H9 (cell line): Measurements from ENCODE around the gene LATS2. TPM values are rescaled to one million over a fixed set of nuclear protein-coding genes. Genes with fewer than 3 reads are reported as not detected.

Experiments used
- DNase-seq: peaks from one replicate; pipeline ENCODE4 v3.0.0-alpha.2; 2017
- H2AFZ ChIP-seq: one replicate; pipeline ENCODE4 v1.6.1; 2013; ENCODE audit warnings: mild to moderate bottlenecking, low read length, control low read depth, moderate library complexity
- H2AK5ac ChIP-seq: 2 replicates; pipeline ENCODE4 v1.6.1; 2013; ENCODE audit warnings: low read length, control low read depth, mixed read lengths; ENCODE audit not compliant: insufficient read length
- H2BK120ac ChIP-seq: one replicate; pipeline ENCODE4 v1.6.1; 2013; ENCODE audit warnings: low read depth, mild to moderate bottlenecking, low read length, control low read depth, inconsistent platforms; ENCODE audit not compliant: poor library complexity, severe bottlenecking
- H2BK12ac ChIP-seq: 2 replicates; pipeline ENCODE4 v1.6.1; 2013; ENCODE audit warnings: low read length, control low read depth, mixed read lengths, low read depth; ENCODE audit not compliant: insufficient read length
- H2BK15ac ChIP-seq: 2 replicates; pipeline ENCODE4 v1.6.1; 2013; ENCODE audit warnings: low read depth, low read length, control low read depth
- H2BK20ac ChIP-seq: one replicate; pipeline ENCODE4 v1.6.1; 2013; ENCODE audit warnings: low read depth, mild to moderate bottlenecking, low read length, control low read depth, inconsistent platforms; ENCODE audit not compliant: poor library complexity, severe bottlenecking
- H2BK5ac ChIP-seq: 2 replicates; pipeline ENCODE4 v1.6.1; 2013; ENCODE audit warnings: low read length, control low read depth, mixed read lengths; ENCODE audit not compliant: insufficient read length
- H3K14ac ChIP-seq: 2 replicates; pipeline ENCODE4 v1.6.1; 2013; ENCODE audit warnings: low read length, control low read depth; ENCODE audit not compliant: insufficient read depth
- H3K18ac ChIP-seq: 2 replicates; pipeline ENCODE4 v1.6.1; 2013; ENCODE audit warnings: low read depth, mild to moderate bottlenecking, mixed read lengths, low read length, control low read depth; ENCODE audit not compliant: insufficient read length
- H3K23ac ChIP-seq: 2 replicates; pipeline ENCODE4 v1.6.1; 2013; ENCODE audit warnings: low read length, control low read depth, mixed read lengths, low read depth; ENCODE audit not compliant: insufficient read length
- H3K23me2 ChIP-seq: 2 replicates; pipeline ENCODE4 v1.6.1; 2013; ENCODE audit warnings: low read depth, mild to moderate bottlenecking, mixed read lengths, low read length, control low read depth; ENCODE audit not compliant: insufficient read length, poor library complexity, severe bottlenecking
- H3K27ac ChIP-seq: 2 replicates; pipeline ENCODE4 v1.5.1; 2013; ENCODE audit warnings: low read length, control low read depth, mixed read lengths, low read depth; ENCODE audit not compliant: insufficient read length
- H3K27me3 ChIP-seq: 2 replicates; pipeline ENCODE4 v1.6.1; 2013; ENCODE audit warnings: low read length, control low read depth, inconsistent platforms; ENCODE audit not compliant: insufficient read depth
- H3K4ac ChIP-seq: 2 replicates; pipeline ENCODE4 v1.6.1; 2013; ENCODE audit warnings: low read depth, mild to moderate bottlenecking, control low read depth, inconsistent platforms, low read length, moderate library complexity
- H3K4me1 ChIP-seq: 2 replicates; pipeline ENCODE4 v1.6.1; 2013; ENCODE audit warnings: low read length, control low read depth, inconsistent platforms; ENCODE audit not compliant: insufficient read depth
- H3K4me2 ChIP-seq: 2 replicates; pipeline ENCODE4 v1.6.1; 2013; ENCODE audit warnings: low read length, control low read depth, mixed read lengths; ENCODE audit not compliant: insufficient read length, insufficient read depth
- H3K56ac ChIP-seq: 2 replicates; pipeline ENCODE4 v1.6.1; 2013; ENCODE audit warnings: low read depth, mild to moderate bottlenecking, mixed read lengths, low read length, control low read depth; ENCODE audit not compliant: insufficient read length
- H3K79me1 ChIP-seq: 2 replicates; pipeline ENCODE4 v1.6.1; 2013; ENCODE audit warnings: low read depth, mild to moderate bottlenecking, moderate library complexity, low read length, control low read depth, inconsistent platforms; ENCODE audit not compliant: insufficient read depth, poor library complexity, severe bottlenecking
- H3K79me2 ChIP-seq: 2 replicates; pipeline ENCODE4 v1.6.1; 2013; ENCODE audit warnings: low read length, control low read depth, inconsistent platforms; ENCODE audit not compliant: insufficient read depth
- H3K9ac ChIP-seq: 2 replicates; pipeline ENCODE4 v1.6.1; 2013; ENCODE audit warnings: low read length, control low read depth, mixed read lengths; ENCODE audit not compliant: insufficient read length; ENCODE audit errors: extremely low read depth
- H3K9me3 ChIP-seq: one replicate; pipeline ENCODE4 v1.6.1; 2013; ENCODE audit warnings: low read depth, low read length, inconsistent platforms; ENCODE audit not compliant: control insufficient read depth
- H3T11ph ChIP-seq: one replicate; pipeline ENCODE4 v1.6.1; 2013; ENCODE audit warnings: mild to moderate bottlenecking, low read length, control low read depth, inconsistent platforms
- H4K20me1 ChIP-seq: one replicate; pipeline ENCODE4 v1.6.1; 2013; ENCODE audit not compliant: control insufficient read depth, insufficient read length, insufficient read depth
- H4K5ac ChIP-seq: 2 replicates; pipeline ENCODE4 v1.6.1; 2013; ENCODE audit warnings: low read depth, mild to moderate bottlenecking, mixed read lengths, low read length, control low read depth; ENCODE audit not compliant: insufficient read length
- H4K8ac ChIP-seq: replicated peaks from 2 replicates; pipeline ENCODE4 v1.6.1; 2013; ENCODE audit warnings: low read length, control low read depth, mixed read lengths, low read depth; ENCODE audit not compliant: insufficient read length
- H4K91ac ChIP-seq: 2 replicates; pipeline ENCODE4 v1.6.1; 2013; ENCODE audit warnings: low read depth, mild to moderate bottlenecking, moderate library complexity, mixed read lengths, low read length, control low read depth; ENCODE audit not compliant: insufficient read length
- H3K27ac Mint-ChIP-seq, 3 experiments: 2 replicates in 2 of 3; 3 replicates in 1 of 3; pipeline ENCODE4 v1.8.0; 2020 to 2021; ENCODE audit warnings: mixed read lengths in 3 of 3, mild to moderate bottlenecking in 1 of 3, moderate library complexity in 1 of 3
- H3K27me3 Mint-ChIP-seq: 2 replicates; pipeline ENCODE4 v1.8.0; 2021; ENCODE audit warnings: low read depth, mild to moderate bottlenecking, moderate library complexity, mixed read lengths
- H3K36me3 Mint-ChIP-seq, 3 experiments: 2 replicates in 2 of 3; 3 replicates in 1 of 3; pipeline ENCODE4 v1.8.0; 2020 to 2021; ENCODE audit warnings: low read depth in 3 of 3, mixed read lengths in 3 of 3; ENCODE audit not compliant: insufficient read depth in 1 of 3
- H3K4me1 Mint-ChIP-seq, 2 experiments: 2 replicates each; pipeline ENCODE4 v1.8.0; 2020; ENCODE audit warnings: mixed read lengths in 2 of 2
- H3K4me3 Mint-ChIP-seq, 2 experiments: 2 replicates in 1 of 2; 3 replicates in 1 of 2; pipeline ENCODE4 v1.8.0; 2020 to 2021; ENCODE audit warnings: mild to moderate bottlenecking in 2 of 2, mixed read lengths in 2 of 2, moderate library complexity in 1 of 2
- H3K9me3 Mint-ChIP-seq, 2 experiments: 2 replicates in 1 of 2; 3 replicates in 1 of 2; pipeline ENCODE4 v1.8.0; 2020; ENCODE audit warnings: mild to moderate bottlenecking in 2 of 2, mixed read lengths in 2 of 2, moderate library complexity in 1 of 2
- CTCF ChIP-seq: fragments of 200-600 bp; sonication (generic); conservative IDR thresholded peaks from 3 replicates; pipeline ENCODE4 v1.8.0; 2021; ENCODE audit warnings: antibody characterized with exemption, mild to moderate bottlenecking
- WGBS: extraction: QIAGEN DNeasy Blood & Tissue Kit; methylation state at CpG from one replicate; pipeline ENCODE4 v1.1.7; 2013; ENCODE audit warnings: missing lambda C conversion rate, low lambda C conversion rate, mixed read lengths; ENCODE audit not compliant: insufficient read length; ENCODE audit errors: extremely low coverage; 5-methylcytosine and 5-hydroxymethylcytosine counted together
- total RNA-seq: library from RNA; stranded (reverse); gene quantifications from 2 replicates; pipeline ENCODE4 v1.2.1, GENCODE V29; 2021

Gene LATS2
- total RNA-seq, 1 experiment from 2014 or later = 20.0 TPM

- Histone ChIP-seq H2AFZ (peak overlapping the region; percentile 15), H3K23me2 (no peaks in the 10 kb centered on the region), H3K9me3 (no peaks in the 10 kb centered on the region), H2BK5ac (no peak overlapping the region), H3K27ac (no peak overlapping the region), H4K91ac (no peak overlapping the region), H3K79me1 (no peaks in the 10 kb centered on the region), H2BK15ac (no peak overlapping the region), H3K4me1 (peaks cover 4% of the 10 kb centered on the region; the same call in 1 of the 2 replicates), H2BK120ac (no peak overlapping the region), H3K27me3 (no peaks in the 10 kb centered on the region), H3K14ac (no peak overlapping the region; the same call in 1 of the 2 replicates), H4K8ac (no peak overlapping the region), H3K23ac (no peak overlapping the region), H3T11ph (no peak overlapping the region), H3K18ac (no peak overlapping the region), H3K9ac (no peak overlapping the region), H3K56ac (no peak overlapping the region), H4K5ac (no peak overlapping the region), H2AK5ac (no peak overlapping the region), H3K4me2 (peak overlapping the region; percentile 73), H4K20me1 (no peaks in the 10 kb centered on the region), H2BK12ac (no peak overlapping the region), H3K79me2 (no peaks in the 10 kb centered on the region), H2BK20ac (no peak overlapping the region), H3K4ac (no peak overlapping the region)
- Mint-ChIP-seq H3K27me3 (peaks cover 18% of the 10 kb centered on the region), H3K27ac (peak overlapping the region in 1 of 3 experiments; percentile 24; a peak in 2 of 7 replicates), H3K36me3 (no peaks in the 10 kb centered on the region; a peak in 1 of 7 replicates), H3K4me1 (peaks cover 12 to 17% of the 10 kb centered on the region in 2 experiments), H3K4me3 (peak overlapping the region; percentile 69 to 73), H3K9me3 (no peaks in the 10 kb centered on the region; a peak in 1 of 5 replicates)
- DNase-seq = no peak
- no CpG with 5 or more reads among the region's 10 CpGs for WGBS
- TF ChIP-seq CTCF = no peak
Measured at GRCh38 chr13:21074546-21074945, 13.2 kb upstream of the LATS2 start.
